ENCODE data around the gene FAM114A1.
A peak's percentile ranks its signal among the peaks of the same experiment; 100 is the strongest.

Gene FAM114A1

GRCh38 chr4:38896940-38897339, 29.3 kb downstream of the FAM114A1 start:
- Histone ChIP-seq H4K20me1 (no peaks in the 10 kb centered on the region), H3K4me3 (no peak overlapping the region), H3K27ac (no peak overlapping the region), H3K36me3 (no peaks in the 10 kb centered on the region), H3K4me2 (no peak overlapping the region), H3K9ac (no peak overlapping the region), H3K9me3 (no peaks in the 10 kb centered on the region), H3K4me1 (peaks cover 6% of the 10 kb centered on the region), H3K27me3 (no peaks in the 10 kb centered on the region)
- no peak for TF ChIP-seq Cebpa-rat (IDR thresholded peaks at IDR 0.05)

- Histone ChIP-seq H3K4me2 (no peak overlapping the region), H3K9ac (no peak overlapping the region), H3K4me3 (no peak overlapping the region), H3K9me3 (no peaks in the 10 kb centered on the region), H3K36me3 (no peaks in the 10 kb centered on the region), H3K27me3 (no peaks in the 10 kb centered on the region), H3K27ac (no peak overlapping the region), H3K4me1 (peaks cover 6% of the 10 kb centered on the region), H4K20me1 (no peaks in the 10 kb centered on the region)
- TF ChIP-seq Cebpa-rat (IDR thresholded peaks at IDR 0.05), result no peak
These were observed 30.6 kb downstream of the FAM114A1 start for GRCh38 chr4:38898245-38898644.

- H3K27ac ChIP-seq, result no peak overlapping the region
- H3K9ac ChIP-seq, result no peak overlapping the region
- peaks cover 27% of the 10 kb centered on the region for H3K4me1 ChIP-seq
- TF ChIP-seq Cebpa-rat (IDR thresholded peaks at IDR 0.05), result no peak
- H3K4me3 ChIP-seq, result no peak overlapping the region
- no peak overlapping the region for H3K4me2 ChIP-seq
- no peaks in the 10 kb centered on the region for H3K36me3 ChIP-seq
- no peaks in the 10 kb centered on the region for H3K9me3 ChIP-seq
- no peaks in the 10 kb centered on the region for H4K20me1 ChIP-seq
- H3K27me3 ChIP-seq, result no peaks in the 10 kb centered on the region
These were observed 34.6 kb downstream of the FAM114A1 start for GRCh38 chr4:38902221-38902620.

GRCh38 chr4:38902695-38903094, 35.1 kb downstream of the FAM114A1 start:
- Histone ChIP-seq H3K9me3 (no peaks in the 10 kb centered on the region), H4K20me1 (no peaks in the 10 kb centered on the region), H3K9ac (no peak overlapping the region), H3K36me3 (no peaks in the 10 kb centered on the region), H3K27ac (no peak overlapping the region), H3K4me1 (peaks cover 27% of the 10 kb centered on the region), H3K4me3 (no peak overlapping the region), H3K27me3 (no peaks in the 10 kb centered on the region), H3K4me2 (no peak overlapping the region)
- no peak for TF ChIP-seq Cebpa-rat (IDR thresholded peaks at IDR 0.05)

GRCh38 chr4:38904090-38904666, 36.6 kb downstream of the FAM114A1 start:
- H3K27ac ChIP-seq, result no peak overlapping the region
- no peak overlapping the region for H3K9ac ChIP-seq
- H3K27me3 ChIP-seq, result no peaks in the 10 kb centered on the region
- H3K9me3 ChIP-seq, result no peaks in the 10 kb centered on the region
- H3K4me2 ChIP-seq, result peak overlapping the region; percentile 4; the same call in 1 of the 2 replicates
- TF ChIP-seq Cebpa-rat (IDR thresholded peaks at IDR 0.05), result no peak
- H4K20me1 ChIP-seq, result no peaks in the 10 kb centered on the region
- H3K36me3 ChIP-seq, result no peaks in the 10 kb centered on the region
- no peak overlapping the region for H3K4me3 ChIP-seq
- H3K4me1 ChIP-seq, result peaks cover 27% of the 10 kb centered on the region

GRCh38 chr4:38904682-38905081, 37.1 kb downstream of the FAM114A1 start:
- H4K20me1 ChIP-seq, result no peaks in the 10 kb centered on the region
- no peak overlapping the region for H3K9ac ChIP-seq
- no peaks in the 10 kb centered on the region for H3K9me3 ChIP-seq
- no peaks in the 10 kb centered on the region for H3K27me3 ChIP-seq
- no peak for TF ChIP-seq Cebpa-rat (IDR thresholded peaks at IDR 0.05)
- peak overlapping the region; percentile 56; the same call in 1 of the 2 replicates for H3K4me2 ChIP-seq
- H3K4me1 ChIP-seq, result peaks cover 27% of the 10 kb centered on the region
- H3K27ac ChIP-seq, result no peak overlapping the region
- H3K36me3 ChIP-seq, result no peaks in the 10 kb centered on the region
- no peak overlapping the region for H3K4me3 ChIP-seq

- no peaks in the 10 kb centered on the region for H4K20me1 ChIP-seq
These were observed 38.2 kb downstream of the FAM114A1 start for GRCh38 chr4:38905652-38906385.

GRCh38 chr4:38907696-38908270, 40.2 kb downstream of the FAM114A1 start:
- no peak overlapping the region for H3K27ac ChIP-seq
- H3K9ac ChIP-seq, result no peak overlapping the region
- H3K27me3 ChIP-seq, result no peaks in the 10 kb centered on the region
- no peak overlapping the region for H3K4me2 ChIP-seq
- no peaks in the 10 kb centered on the region for H4K20me1 ChIP-seq
- no peak for TF ChIP-seq Cebpa-rat (IDR thresholded peaks at IDR 0.05)
- no peaks in the 10 kb centered on the region for H3K9me3 ChIP-seq
- H3K4me1 ChIP-seq, result peaks cover 35% of the 10 kb centered on the region
- H3K36me3 ChIP-seq, result no peaks in the 10 kb centered on the region
- no peak overlapping the region for H3K4me3 ChIP-seq

More at GRCh38 chr4:38905652-38906385, 38.2 kb downstream of the FAM114A1 start:
- peaks cover 27% of the 10 kb centered on the region for H3K4me1 ChIP-seq
- H3K4me2 ChIP-seq, result peak overlapping the region; percentile 56
- H3K9me3 ChIP-seq, result no peaks in the 10 kb centered on the region
- no peak overlapping the region for H3K4me3 ChIP-seq
- H3K27ac ChIP-seq, result peak overlapping the region; percentile 49; the same call in 1 of the 2 replicates
- no peaks in the 10 kb centered on the region for H3K27me3 ChIP-seq
- H3K36me3 ChIP-seq, result no peaks in the 10 kb centered on the region
- H3K9ac ChIP-seq, result no peak overlapping the region
- TF ChIP-seq Cebpa-rat (IDR thresholded peaks at IDR 0.05), result no peak

- H3K36me3 ChIP-seq, result no peaks in the 10 kb centered on the region
These were observed 41.4 kb downstream of the FAM114A1 start for GRCh38 chr4:38909015-38909414.

GRCh38 chr4:38911257-38911656, 43.7 kb downstream of the FAM114A1 start:
- no peaks in the 10 kb centered on the region for H3K27me3 ChIP-seq
- no peak overlapping the region for H3K9ac ChIP-seq
- no peaks in the 10 kb centered on the region for H4K20me1 ChIP-seq
- H3K27ac ChIP-seq, result no peak overlapping the region
- H3K4me1 ChIP-seq, result peaks cover 26% of the 10 kb centered on the region
- no peaks in the 10 kb centered on the region for H3K9me3 ChIP-seq
- no peak overlapping the region for H3K4me3 ChIP-seq
- no peak overlapping the region for H3K4me2 ChIP-seq
- no peaks in the 10 kb centered on the region for H3K36me3 ChIP-seq
- no peak for TF ChIP-seq Cebpa-rat (IDR thresholded peaks at IDR 0.05)

More at GRCh38 chr4:38909015-38909414, 41.4 kb downstream of the FAM114A1 start:
- Histone ChIP-seq H3K27me3 (no peaks in the 10 kb centered on the region), H4K20me1 (no peaks in the 10 kb centered on the region), H3K9me3 (no peaks in the 10 kb centered on the region), H3K4me2 (no peak overlapping the region), H3K27ac (no peak overlapping the region), H3K9ac (no peak overlapping the region), H3K4me1 (peaks cover 37% of the 10 kb centered on the region), H3K4me3 (no peak overlapping the region)
- TF ChIP-seq Cebpa-rat (IDR thresholded peaks at IDR 0.05), result no peak

Data from BLaER1 (cell line).